ENCODE data around the gene SPOCD1.
A peak's percentile ranks its signal among the peaks of the same experiment; 100 is the strongest.
"Not testable (repeated sequence)": the region's sequence is repeated elsewhere in the genome, so short reads cannot be mapped to it uniquely, and the experiment has no call there.

SPOCD1 gene

GRCh38 chr1:31831397-31832378 lies 15.9 kb upstream of the SPOCD1 start:
- intact Hi-C loops (cut with DNase I): no loop called here
- peak in 1 of 10 donors; percentile 6 for DNase-seq

DNA sequence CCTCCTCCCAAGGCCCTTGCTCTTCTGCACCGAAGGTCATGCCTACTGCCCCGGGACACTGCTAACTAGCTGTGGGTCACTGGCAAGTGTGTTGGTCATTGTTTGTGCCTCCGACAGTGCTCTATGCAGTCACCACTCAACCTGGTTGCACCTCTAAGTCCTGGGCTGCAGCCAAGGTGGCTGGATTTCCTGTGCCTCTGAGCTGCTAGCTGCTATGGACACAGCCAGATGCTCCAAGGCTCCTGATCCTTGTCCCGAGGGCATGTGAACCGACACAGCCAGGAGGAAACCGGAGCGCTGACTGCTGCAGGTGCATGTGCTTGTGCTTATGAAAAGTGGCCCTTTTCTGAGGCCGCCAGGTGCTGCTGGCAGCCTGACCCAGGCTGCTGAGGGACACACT lies 14.7 kb upstream of the SPOCD1 start:
- intact Hi-C loops (cut with DNase I): no loop called here
- DNase-seq: peak in 1 of 10 donors; percentile 33

DNA sequence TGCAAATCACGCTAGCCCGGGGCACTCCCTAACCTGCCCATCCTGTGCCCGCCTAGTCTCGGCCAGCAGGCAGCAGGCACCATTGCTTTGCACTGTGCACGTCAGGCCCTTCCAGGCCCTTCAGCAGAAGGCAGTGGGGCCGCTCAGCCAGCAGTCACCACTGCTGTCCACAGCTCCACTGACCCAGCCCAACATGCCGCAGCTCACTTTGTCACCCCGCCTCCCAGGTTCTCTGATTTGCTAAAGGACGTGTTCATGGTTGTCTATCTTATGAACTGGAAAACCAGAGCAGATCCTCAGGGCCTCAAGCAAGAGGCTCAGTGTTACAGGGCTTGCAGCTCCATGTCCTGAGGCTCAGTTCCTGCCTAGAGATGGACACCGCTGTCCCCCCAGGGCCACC lies 14.2 kb upstream of the SPOCD1 start:
- intact Hi-C loops (cut with DNase I): no loop called here
- DNase-seq: peak in 1 of 10 donors; percentile 34

DNA sequence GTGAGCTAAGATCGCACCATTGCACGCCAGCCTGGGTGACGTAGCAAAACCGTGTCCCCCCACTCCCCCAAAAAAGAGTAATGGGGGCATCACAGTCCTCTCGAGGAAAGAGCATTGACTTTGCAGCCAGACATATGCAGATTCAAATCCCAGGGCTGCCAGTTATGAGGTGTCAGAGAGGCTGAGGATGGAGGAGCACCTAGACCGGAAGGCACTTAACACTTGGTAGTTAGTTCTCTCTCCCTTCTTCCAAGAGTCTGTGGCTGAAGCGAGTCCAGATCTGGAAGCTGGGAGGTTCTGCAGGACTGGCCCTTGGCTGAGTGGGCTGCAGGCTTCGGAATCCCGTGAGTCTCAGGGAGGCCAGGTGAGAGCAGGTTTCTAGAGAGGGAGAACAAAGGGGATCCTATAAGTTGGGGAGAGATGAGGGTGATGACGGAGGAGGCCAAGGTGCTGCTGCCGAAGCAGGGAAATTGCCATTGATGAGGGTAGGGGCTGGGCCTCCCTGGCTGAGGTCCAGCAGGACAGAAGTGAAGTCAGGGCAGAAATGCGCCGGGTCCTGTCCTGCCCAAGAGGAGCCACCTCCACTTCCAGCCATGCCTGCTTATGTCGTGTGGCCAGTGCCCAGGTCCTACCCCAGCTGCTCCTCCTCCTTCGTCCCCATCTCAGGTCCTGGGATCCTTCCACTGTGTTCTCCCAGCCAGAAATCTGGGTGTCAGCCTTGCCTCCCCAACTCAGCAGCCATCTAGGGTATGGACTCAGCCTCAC lies 13.3 kb upstream of the SPOCD1 start:
- intact Hi-C loops (cut with DNase I): no loop called here
- DNase-seq: no peak

DNA sequence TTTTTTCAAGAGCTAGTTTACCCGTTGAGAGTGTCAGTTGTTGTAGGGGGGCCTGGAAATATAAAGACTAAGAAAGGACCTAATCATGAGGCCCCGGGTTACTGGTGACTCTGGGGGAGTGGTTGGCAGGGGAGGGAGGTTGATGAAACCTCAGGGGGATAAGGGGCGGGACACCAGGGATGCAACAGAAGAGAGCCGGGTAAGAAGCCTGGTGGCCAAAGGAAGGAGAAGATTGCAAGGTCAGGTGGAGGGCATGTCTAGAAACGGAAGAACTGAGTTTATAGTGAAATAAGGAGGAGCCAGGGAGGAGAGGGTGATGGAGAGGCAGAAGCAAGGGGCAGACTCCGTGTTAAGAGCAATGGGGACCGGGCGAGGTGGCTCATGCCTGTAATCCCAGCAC lies 12.5 kb upstream of the SPOCD1 start:
- intact Hi-C loops (cut with DNase I): no loop called here
- no peak for DNase-seq

DNA sequence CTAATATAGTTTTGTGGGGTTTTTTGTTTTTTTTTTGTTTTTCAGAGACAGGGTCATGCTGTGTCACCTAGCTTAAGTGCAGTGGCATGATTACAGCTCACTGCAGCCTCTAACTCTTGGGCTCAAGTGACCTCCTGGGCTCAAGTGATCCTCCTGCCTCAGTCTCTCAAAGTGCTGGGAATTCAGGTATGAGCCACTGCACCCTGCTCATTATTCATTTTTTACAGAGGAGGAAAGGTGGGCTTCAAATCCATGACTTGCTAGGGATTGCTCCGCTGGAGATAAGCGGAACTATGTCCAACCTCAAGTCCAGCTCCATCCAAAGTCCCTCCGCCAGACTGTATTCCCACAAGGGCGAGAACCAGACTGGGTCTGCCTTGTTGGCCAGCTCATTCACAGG lies 8.0 kb upstream of the SPOCD1 start:
- DNase-seq: no peak
- intact Hi-C loops (cut with DNase I): no loop called here

DNA sequence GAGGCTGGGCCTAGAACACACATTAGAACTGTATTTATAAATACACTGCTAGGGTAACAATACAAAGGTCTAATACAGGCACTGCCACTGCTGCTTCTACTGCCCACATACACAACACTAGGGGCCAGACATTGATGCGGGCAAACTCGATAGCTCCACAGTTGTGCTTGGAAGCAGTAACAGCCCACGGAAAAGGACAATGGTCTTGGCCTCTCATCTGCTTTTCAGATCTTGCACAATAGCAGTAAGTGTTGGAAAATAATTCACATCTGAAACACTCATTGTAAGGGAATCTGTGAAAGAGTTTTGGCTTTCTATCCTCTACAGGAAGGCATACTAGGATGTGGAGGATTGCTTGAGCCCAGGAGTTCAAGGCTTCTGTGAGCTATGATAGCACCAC lies 6.9 kb upstream of the SPOCD1 start:
- intact Hi-C loops (cut with DNase I): no loop called here

GRCh38 chr1:31820196-31820595 lies 4.4 kb upstream of the SPOCD1 start:
- intact Hi-C loops (cut with DNase I); DNase-seq: not testable (repeated sequence)

More for the DNA sequence above, 6.9 kb upstream of the SPOCD1 start:
- peak in 2 of 10 donors; percentile 39 to 60 for DNase-seq

DNA sequence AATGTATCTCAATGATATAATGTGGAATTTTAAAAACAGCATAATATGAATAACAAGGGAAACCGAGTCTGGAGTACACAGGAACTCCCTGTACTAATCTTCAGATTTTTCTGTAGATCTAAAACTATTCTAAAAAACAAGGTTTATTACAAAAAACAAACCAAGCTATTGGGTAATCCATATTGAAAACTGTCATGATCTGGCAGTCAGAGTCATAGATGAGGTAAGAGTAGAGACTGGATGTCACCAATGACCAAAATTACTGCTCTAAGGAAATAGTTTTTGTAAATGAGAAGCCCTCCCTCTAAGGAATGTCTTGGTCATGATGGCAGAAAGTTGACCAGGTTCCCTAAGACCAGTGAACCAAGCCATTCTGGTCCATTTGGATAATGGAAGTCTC lies 2.4 kb upstream of the SPOCD1 start:
- intact Hi-C loops (cut with DNase I): no loop called here
- DNase-seq: no peak

DNA sequence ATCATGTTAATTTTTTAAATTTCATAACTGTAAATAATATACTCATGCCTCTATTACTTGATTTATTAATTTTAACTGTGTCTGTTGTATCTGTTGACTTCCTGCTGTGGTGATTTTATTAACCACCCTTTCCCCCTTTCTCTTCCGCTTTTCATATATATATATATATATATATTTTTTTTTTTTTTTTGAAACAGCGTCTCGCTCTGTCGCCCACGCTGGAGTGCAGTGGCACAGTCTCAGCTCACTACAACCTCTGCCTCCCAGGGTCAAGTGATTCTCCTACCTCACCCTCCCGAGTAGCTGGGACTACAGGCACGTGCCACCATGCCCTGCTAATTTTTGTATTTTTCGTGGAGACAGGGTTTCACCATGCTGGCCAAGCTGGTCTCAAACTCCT lies 1.1 kb upstream of the SPOCD1 start:
- DNase-seq; intact Hi-C loops (cut with DNase I): not testable (repeated sequence)

DNA sequence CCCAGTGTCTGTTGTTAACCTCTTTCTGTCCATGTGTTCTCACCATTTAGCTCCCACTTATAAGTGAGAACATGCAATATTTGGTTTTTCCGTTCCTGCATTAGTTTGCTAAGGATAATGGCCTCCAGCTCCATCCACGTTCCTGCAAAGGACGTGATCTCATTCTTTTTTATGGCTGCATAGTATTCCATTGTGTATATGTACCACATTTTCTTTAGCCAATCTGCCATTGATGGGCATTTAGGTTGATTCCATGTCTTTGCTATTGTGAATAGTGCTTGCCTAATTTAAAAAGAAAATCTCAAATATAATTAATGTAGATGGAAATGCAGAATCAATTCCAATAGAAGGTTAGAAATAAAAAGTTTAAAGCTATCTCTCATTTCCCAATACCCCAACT lies 679 bp upstream of the SPOCD1 start:
- DNase-seq; intact Hi-C loops (cut with DNase I): not testable (repeated sequence)

- intact Hi-C loops (cut with DNase I): no loop called here
- no peak for DNase-seq
These were observed 546 bp downstream of the SPOCD1 start for GRCh38 chr1:31815307-31815645.

GRCh38 chr1:31814631-31815306 lies 1.1 kb downstream of the SPOCD1 start:
- intact Hi-C loops (cut with DNase I): no loop called here

DNA sequence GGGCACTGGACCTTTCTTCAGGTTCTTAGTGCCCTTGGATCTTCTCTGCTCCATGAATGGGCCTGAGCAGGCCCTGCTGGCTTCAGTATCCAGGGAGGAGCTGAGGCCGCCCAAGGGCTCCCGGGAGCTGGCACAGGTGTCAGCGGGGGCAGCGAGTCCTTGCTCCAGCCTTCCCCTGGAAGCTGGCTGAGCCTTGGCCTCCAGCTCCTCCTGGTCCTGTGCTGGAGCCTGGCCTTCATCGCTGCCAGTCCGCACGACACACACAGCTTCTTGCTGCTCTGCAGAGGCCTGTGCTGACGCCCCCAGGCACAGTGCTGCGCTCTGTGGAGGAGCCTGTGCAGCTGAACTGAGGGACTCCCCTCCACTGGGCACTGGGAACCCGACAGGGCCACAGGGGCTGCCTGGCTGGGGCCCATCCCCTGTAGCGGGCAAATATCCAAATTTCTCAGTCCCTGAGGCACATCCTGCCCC lies 1.7 kb downstream of the SPOCD1 start:
- peak in 1 of 10 donors; percentile 74 for DNase-seq
- intact Hi-C loops (cut with DNase I): no loop called here

More at GRCh38 chr1:31814631-31815306, 1.1 kb downstream of the SPOCD1 start:
- no peak for DNase-seq

DNA sequence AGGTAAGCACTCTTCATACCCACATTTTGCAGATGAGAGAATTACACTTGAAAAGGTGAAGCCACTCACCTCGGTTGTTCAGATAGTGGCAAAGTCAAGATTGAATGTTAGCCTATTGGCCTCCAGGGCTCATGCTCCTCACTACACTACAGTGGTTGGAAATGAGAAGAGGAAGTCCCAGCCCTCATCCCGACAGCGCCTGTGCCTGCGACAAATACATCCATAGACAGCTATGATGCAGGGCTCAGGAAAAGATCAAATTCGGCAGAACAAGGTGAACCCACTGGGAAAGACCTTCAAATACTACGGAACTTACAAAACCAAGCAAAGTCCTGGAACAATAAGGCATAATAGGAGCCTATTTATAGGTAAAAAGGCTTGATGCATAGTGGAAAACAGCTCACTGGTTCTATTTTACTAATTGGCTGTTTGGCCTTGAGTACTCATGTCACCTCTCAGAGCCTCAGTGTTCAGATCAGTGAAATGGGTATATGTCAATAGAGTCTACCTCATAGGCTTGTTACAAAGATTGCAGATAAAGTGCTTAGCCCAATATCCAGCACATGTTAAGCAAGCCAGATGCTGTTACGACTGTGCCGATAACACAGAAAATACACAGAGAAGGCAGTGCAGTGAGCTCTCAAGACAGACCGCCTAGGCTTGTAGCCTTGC lies 3.5 kb downstream of the SPOCD1 start:
- intact Hi-C loops (cut with DNase I): no loop called here

DNA sequence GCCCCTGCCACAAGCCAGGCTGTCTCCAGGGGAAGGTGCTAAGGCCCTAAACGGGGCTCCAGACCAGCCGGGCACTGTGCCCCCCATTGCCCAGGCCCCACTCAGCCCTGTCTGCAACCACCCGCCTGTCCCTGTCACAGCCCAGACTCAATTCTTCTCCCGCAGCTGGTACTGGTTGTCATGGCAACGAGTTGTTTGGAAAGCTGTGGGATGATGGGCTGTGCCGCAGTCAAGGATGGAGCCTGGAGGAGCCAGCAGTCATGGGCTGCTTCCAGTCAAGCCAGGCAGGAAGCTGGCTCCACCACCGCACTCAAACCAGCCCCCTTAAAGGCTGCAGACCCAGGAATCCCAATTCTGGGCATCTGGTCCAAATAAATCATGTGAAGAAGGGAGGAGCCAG lies 4.2 kb downstream of the SPOCD1 start:
- intact Hi-C loops (cut with DNase I): no loop called here
- DNase-seq: peak; percentile 77 to 98 (median 87)

More for the DNA sequence above, 3.5 kb downstream of the SPOCD1 start:
- DNase-seq: no peak

DNA sequence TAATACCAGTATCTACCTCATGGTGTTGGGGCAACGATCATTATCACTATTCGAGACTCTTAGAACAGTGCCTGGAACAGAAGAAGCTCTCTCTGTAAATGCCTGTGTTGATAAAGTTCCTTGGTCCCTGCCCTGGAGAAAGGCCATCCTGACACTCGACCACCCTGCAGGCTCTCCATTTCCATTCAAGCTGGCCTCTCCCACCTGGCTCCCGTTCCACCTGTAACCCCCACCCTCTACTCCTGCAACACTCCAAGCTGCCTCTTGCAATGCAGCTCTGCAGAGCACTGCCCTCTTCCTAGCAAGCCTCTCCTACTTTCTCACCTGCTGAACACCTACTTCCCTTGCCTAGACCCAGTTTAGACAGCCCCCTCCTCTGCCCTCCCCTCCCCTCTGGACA lies 6.1 kb downstream of the SPOCD1 start:
- intact Hi-C loops (cut with DNase I): no loop called here
- DNase-seq: no peak

GRCh38 chr1:31807273-31808048 lies 8.4 kb downstream of the SPOCD1 start:
- intact Hi-C loops (cut with DNase I): no loop called here
- no peak for DNase-seq

GRCh38 chr1:31805318-31805717 lies 10.5 kb downstream of the SPOCD1 start:
- intact Hi-C loops (cut with DNase I): no loop called here
- peak in 2 of 10 donors; percentile 6 to 13 for DNase-seq

All from posterior cingulate gyrus (tissue), 11 donors.